K562 (cell line): ENCODE results near the gene SEC24B.

Source experiments
- CTCF ChIP-seq, 3 experiments: IDR thresholded peaks in 2 of 3; conservative IDR thresholded peaks in 1 of 3; 2 replicates each; pipeline ENCODE4 v1.5.1; 2011 to 2012; ENCODE audit warnings: low read length in 3 of 3, mild to moderate bottlenecking in 3 of 3, control low read depth in 2 of 3, improper control_type of control experiment in 1 of 3, inconsistent platforms in 1 of 3, low read depth in 1 of 3, mixed read lengths in 1 of 3, moderate library complexity in 1 of 3; ENCODE audit not compliant: insufficient read depth in 2 of 3
- EP300 ChIP-seq: IDR thresholded peaks from 2 replicates; pipeline ENCODE4 v1.6.1; 2012; ENCODE audit warnings: low read length, improper control_type of control experiment
- GABPB2 ChIP-seq: fragments of 250-450 bp; sonication (Bioruptor Pico); conservative IDR thresholded peaks from 2 replicates; pipeline ENCODE4 v1.5.1; 2021; ENCODE audit warnings: mild to moderate bottlenecking
- JUNB ChIP-seq: fragments of 450-650 bp; formaldehyde crosslinking; conservative IDR thresholded peaks from 2 replicates; pipeline ENCODE4 v1.4.0; 2020; ENCODE audit warnings: mild to moderate bottlenecking
- NFATC3 ChIP-seq: fragments of 450-650 bp; IDR thresholded peaks from 2 replicates; pipeline ENCODE4 v1.6.1; 2017; ENCODE audit warnings: mild to moderate bottlenecking
- SRF ChIP-seq, 2 experiments: fragments of 250-450, 450-650 bp in 1 of 2; sonication (Bioruptor Pico) in 1 of 2; sonication (generic) in 1 of 2; formaldehyde crosslinking; IDR thresholded peaks; 2 replicates each; pipeline versions ENCODE4 v1.5.0 to v1.5.1; 2020 to 2022; ENCODE audit warnings: mild to moderate bottlenecking in 1 of 2, missing genetic modification reagents in 1 of 2
- SRSF9 ChIP-seq: fragments of 200-400 bp; formaldehyde crosslinking; IDR thresholded peaks from 2 replicates; pipeline ENCODE4 v1.6.1; 2017; ENCODE audit warnings: low read depth, low read length, borderline replicate concordance
- STAT5B ChIP-seq: fragments of 250-450 bp; sonication (Bioruptor Pico); IDR thresholded peaks from 2 replicates; pipeline ENCODE4 v1.8.0; 2021; ENCODE audit warnings: mild to moderate bottlenecking, inconsistent platforms
- TCF3 ChIP-seq: sonication (generic); formaldehyde crosslinking; IDR thresholded peaks from 2 replicates; pipeline ENCODE4 v1.4.0; 2020; ENCODE audit warnings: mild to moderate bottlenecking, missing genetic modification reagents
- TF ChIP-seq, protein P1 (sequence below): IDR thresholded peaks from 3 replicates; pipeline ENCODE4 v1.6.1; 2011; ENCODE audit warnings: borderline replicate concordance, mild to moderate bottlenecking; ENCODE audit not compliant: insufficient read length, insufficient read depth

DNA sequence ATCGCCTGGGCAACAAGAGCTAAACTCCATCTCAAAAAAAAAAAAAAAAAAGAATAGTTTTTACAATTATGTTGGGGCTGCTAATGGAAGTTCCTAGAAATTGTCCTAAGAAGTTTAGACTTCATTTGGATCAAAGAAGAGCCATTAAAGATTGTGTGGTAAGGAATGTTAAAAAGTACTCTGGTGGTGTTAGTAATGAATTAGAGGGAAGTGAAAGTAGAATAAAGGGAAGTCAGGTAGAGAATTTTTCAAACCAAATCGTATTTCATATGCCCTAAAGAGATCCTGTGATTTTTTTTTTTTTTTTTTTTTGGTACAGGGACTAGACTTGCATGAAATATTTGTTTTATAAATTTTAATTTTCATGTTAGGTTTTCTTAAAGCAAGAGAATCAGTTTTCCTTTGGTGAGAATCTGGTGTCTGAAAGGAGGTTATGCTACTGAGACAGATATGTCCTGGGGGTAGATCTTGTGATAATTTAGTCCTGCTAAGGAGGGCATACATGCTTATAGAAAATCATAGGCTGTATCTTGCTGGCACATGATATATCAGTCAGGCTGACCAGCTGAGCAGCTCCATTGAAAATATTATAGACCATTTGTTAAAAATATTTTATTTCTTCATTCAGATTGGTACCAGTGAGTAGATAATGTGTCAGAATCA lies 10.7 kb downstream of the SEC24B start:
- TF ChIP-seq STAT5B (CRISPR knock-in tag) (no peak), TCF3 (CRISPR knock-in tag) (no peak), NFATC3 (no peak), JUNB (CRISPR knock-in tag) (no peak), CTCF (IDR thresholded peaks at IDR 0.05 in 2 of 3, conservative IDR thresholded peaks at IDR 0.05 in 1 of 3; ENCODE audit: insufficient read depth in 2 of 3, low read depth in 1 of 3, low read length in 3 of 3) (no peak), SRSF9 (no peak), SRF (CRISPR knock-in tag; IDR thresholded peaks at IDR 0.05) (no peak), GABPB2 (CRISPR knock-in tag) (no peak), EP300 (no peak)
- TF ChIP-seq, protein P1, sequence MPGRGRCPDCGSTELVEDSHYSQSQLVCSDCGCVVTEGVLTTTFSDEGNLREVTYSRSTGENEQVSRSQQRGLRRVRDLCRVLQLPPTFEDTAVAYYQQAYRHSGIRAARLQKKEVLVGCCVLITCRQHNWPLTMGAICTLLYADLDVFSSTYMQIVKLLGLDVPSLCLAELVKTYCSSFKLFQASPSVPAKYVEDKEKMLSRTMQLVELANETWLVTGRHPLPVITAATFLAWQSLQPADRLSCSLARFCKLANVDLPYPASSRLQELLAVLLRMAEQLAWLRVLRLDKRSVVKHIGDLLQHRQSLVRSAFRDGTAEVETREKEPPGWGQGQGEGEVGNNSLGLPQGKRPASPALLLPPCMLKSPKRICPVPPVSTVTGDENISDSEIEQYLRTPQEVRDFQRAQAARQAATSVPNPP, result no peak
